HUES48 (cell line): ENCODE measurements around the gene ART5.

Source experiments
- H3K27ac ChIP-seq: one replicate; pipeline ENCODE4 v1.7.0; 2013; ENCODE audit warnings: low read depth, low read length, inconsistent platforms
- H3K27me3 ChIP-seq: 2 replicates; pipeline ENCODE4 v1.6.1; 2013; ENCODE audit warnings: mild to moderate bottlenecking, low read length; ENCODE audit not compliant: control insufficient read depth, insufficient read depth
- H3K36me3 ChIP-seq: 2 replicates; pipeline ENCODE4 v1.6.1; 2013; ENCODE audit warnings: low read length; ENCODE audit not compliant: control insufficient read depth, insufficient read depth
- H3K4me1 ChIP-seq: 2 replicates; pipeline ENCODE4 v1.6.1; 2013; ENCODE audit warnings: mild to moderate bottlenecking, low read length; ENCODE audit not compliant: control insufficient read depth, insufficient read depth
- H3K4me3 ChIP-seq: 2 replicates; pipeline ENCODE4 v1.5.1; 2013; ENCODE audit warnings: mild to moderate bottlenecking, low read depth, low read length
- H3K9ac ChIP-seq: 2 replicates; pipeline ENCODE4 v1.6.1; 2013; ENCODE audit warnings: mild to moderate bottlenecking, low read depth, low read length, moderate library complexity
- H3K9me3 ChIP-seq: 2 replicates; pipeline ENCODE4 v1.6.1; 2013; ENCODE audit warnings: low read length; ENCODE audit not compliant: control insufficient read depth, insufficient read depth

Gene ART5, protein sequence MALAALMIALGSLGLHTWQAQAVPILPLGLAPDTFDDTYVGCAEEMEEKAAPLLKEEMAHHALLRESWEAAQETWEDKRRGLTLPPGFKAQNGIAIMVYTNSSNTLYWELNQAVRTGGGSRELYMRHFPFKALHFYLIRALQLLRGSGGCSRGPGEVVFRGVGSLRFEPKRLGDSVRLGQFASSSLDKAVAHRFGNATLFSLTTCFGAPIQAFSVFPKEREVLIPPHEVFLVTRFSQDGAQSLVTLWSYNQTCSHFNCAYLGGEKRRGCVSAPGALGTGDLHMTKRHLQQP

GRCh38 chr11:3641701-3642070, at the start of gene ART5:
TSS of gene ART5 (minus strand) at chr11:3641992. CDS start at chr11:3641862, 130 bp downstream.
- H3K4me3 ChIP-seq = peak within 1 kb of the TSS; percentile 68
- H3K27ac ChIP-seq = peak within 1 kb of the TSS; percentile 96
- peak within 1 kb of the TSS; percentile 84 for H3K9ac ChIP-seq
- no peaks in the 10 kb centered on the region for H3K36me3 ChIP-seq
- H3K4me1 ChIP-seq = peaks cover 13% of the 10 kb centered on the region; the same call in 1 of the 2 replicates
- H3K27me3 ChIP-seq = peaks cover 9% of the 10 kb centered on the region
- H3K9me3 ChIP-seq = no peaks in the 10 kb centered on the region; the same call in 1 of the 2 replicates

GRCh38 chr11:3686751-3687150, 45.0 kb upstream of the ART5 start:
- no peaks in the 10 kb centered on the region for H3K9me3 ChIP-seq
- peaks cover 88% of the 10 kb centered on the region for H3K36me3 ChIP-seq

GRCh38 chr11:3685923-3686322, 44.1 kb upstream of the ART5 start:
- no peaks in the 10 kb centered on the region for H3K9me3 ChIP-seq
- H3K36me3 ChIP-seq = peaks cover 88% of the 10 kb centered on the region
- H3K27me3 ChIP-seq = no peaks in the 10 kb centered on the region
- no peak overlapping the region for H3K27ac ChIP-seq
- H3K4me1 ChIP-seq = no peaks in the 10 kb centered on the region
- no peak overlapping the region for H3K4me3 ChIP-seq
- H3K9ac ChIP-seq = no peak overlapping the region

More at GRCh38 chr11:3686751-3687150, 45.0 kb upstream of the ART5 start:
- Histone ChIP-seq H3K4me3 (no peak overlapping the region), H3K27ac (no peak overlapping the region), H3K4me1 (no peaks in the 10 kb centered on the region), H3K27me3 (no peaks in the 10 kb centered on the region), H3K9ac (no peak overlapping the region)

DNA sequence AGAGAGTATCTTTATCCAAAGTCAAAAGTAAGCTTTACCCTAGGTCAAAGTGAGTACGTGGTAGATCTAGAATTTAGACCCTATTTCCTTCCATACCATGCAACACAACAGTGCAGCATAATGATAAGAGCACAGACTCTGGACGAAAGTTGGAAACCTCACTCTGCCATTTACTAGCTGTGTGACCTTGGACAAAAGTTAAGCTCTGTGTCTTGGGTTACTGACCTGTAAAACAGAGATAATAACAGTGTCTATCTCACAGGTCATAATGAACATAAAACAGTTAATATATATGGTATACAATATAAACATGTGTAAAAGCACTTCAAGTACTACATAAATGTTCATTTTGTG, 43.0 kb upstream of the ART5 start:
- H3K9me3 ChIP-seq = no peaks in the 10 kb centered on the region
- peaks cover 90% of the 10 kb centered on the region for H3K36me3 ChIP-seq
- no peak overlapping the region for H3K27ac ChIP-seq
- H3K4me1 ChIP-seq = no peaks in the 10 kb centered on the region
- H3K9ac ChIP-seq = no peak overlapping the region
- H3K4me3 ChIP-seq = no peak overlapping the region
- no peaks in the 10 kb centered on the region for H3K27me3 ChIP-seq

- Histone ChIP-seq H3K27ac (no peak overlapping the region), H3K4me1 (no peaks in the 10 kb centered on the region), H3K36me3 (peaks cover 90% of the 10 kb centered on the region), H3K9me3 (no peaks in the 10 kb centered on the region), H3K27me3 (no peaks in the 10 kb centered on the region), H3K4me3 (no peak overlapping the region), H3K9ac (no peak overlapping the region)
Observed at GRCh38 chr11:3684129-3684818, 42.5 kb upstream of the ART5 start.

GRCh38 chr11:3683039-3683438, 41.2 kb upstream of the ART5 start:
- Histone ChIP-seq H3K9me3 (no peaks in the 10 kb centered on the region), H3K27me3 (no peaks in the 10 kb centered on the region), H3K4me1 (no peaks in the 10 kb centered on the region), H3K9ac (no peak overlapping the region), H3K36me3 (peaks cover 98% of the 10 kb centered on the region), H3K4me3 (no peak overlapping the region), H3K27ac (no peak overlapping the region)

- H3K4me1 ChIP-seq = no peaks in the 10 kb centered on the region
- H3K9ac ChIP-seq = no peak overlapping the region
- peaks cover 98% of the 10 kb centered on the region for H3K36me3 ChIP-seq
- no peaks in the 10 kb centered on the region for H3K9me3 ChIP-seq
- H3K4me3 ChIP-seq = no peak overlapping the region
- H3K27ac ChIP-seq = no peak overlapping the region
- H3K27me3 ChIP-seq = no peaks in the 10 kb centered on the region
Observed at GRCh38 chr11:3679077-3679476, 37.3 kb upstream of the ART5 start.

DNA sequence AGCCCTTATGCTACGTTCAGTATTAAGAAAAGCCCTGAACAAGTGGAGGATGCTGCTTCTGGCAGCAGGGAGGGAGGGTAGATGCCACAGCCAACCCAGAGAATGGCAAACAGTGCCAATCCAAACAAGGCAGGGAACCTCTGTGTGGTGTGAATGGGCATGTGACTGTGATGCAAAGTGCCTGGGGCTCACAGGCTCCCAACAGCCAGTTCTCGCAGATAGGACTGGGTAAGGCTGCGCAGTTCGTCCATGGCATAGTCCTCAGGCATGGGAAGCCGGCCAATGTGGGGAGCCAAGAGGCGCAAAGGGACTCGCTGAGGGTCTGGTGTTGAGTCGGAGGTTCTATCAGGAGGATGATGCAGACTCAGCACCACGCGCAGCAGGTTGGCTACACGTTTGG, 34.2 kb upstream of the ART5 start:
- no peak overlapping the region for H3K4me3 ChIP-seq
- H3K27ac ChIP-seq = no peak overlapping the region
- no peak overlapping the region for H3K9ac ChIP-seq
- no peaks in the 10 kb centered on the region for H3K9me3 ChIP-seq
- H3K36me3 ChIP-seq = peaks cover 91% of the 10 kb centered on the region
- H3K4me1 ChIP-seq = no peaks in the 10 kb centered on the region
- no peaks in the 10 kb centered on the region for H3K27me3 ChIP-seq

GRCh38 chr11:3674189-3674588, 32.4 kb upstream of the ART5 start:
- Histone ChIP-seq H3K9me3 (no peaks in the 10 kb centered on the region), H3K36me3 (peaks cover 82% of the 10 kb centered on the region), H3K27me3 (no peaks in the 10 kb centered on the region), H3K27ac (peak overlapping the region; percentile 53), H3K4me3 (no peak overlapping the region), H3K4me1 (no peaks in the 10 kb centered on the region), H3K9ac (no peak overlapping the region)

- Histone ChIP-seq H3K4me3 (no peak within 1 kb of the TSS), H3K9me3 (no peaks in the 10 kb centered on the region), H3K4me1 (no peaks in the 10 kb centered on the region), H3K27me3 (no peaks in the 10 kb centered on the region), H3K9ac (no peak within 1 kb of the TSS), H3K27ac (no peak within 1 kb of the TSS), H3K36me3 (peaks cover 65% of the 10 kb centered on the region)
Observed at GRCh38 chr11:3671334-3672254, 29.8 kb upstream of the ART5 start, which contains the start of gene CHRNA10. TSS of gene CHRNA10 (minus strand) at chr11:3671384. CDS start at chr11:3671312, 72 bp downstream.
